Measurements from ENCODE around the gene TRPM2.
"Not testable (repeated sequence)": the region's sequence is repeated elsewhere in the genome, so short reads cannot be mapped to it uniquely, and the experiment has no call there.

The TRPM2 gene

DNA sequence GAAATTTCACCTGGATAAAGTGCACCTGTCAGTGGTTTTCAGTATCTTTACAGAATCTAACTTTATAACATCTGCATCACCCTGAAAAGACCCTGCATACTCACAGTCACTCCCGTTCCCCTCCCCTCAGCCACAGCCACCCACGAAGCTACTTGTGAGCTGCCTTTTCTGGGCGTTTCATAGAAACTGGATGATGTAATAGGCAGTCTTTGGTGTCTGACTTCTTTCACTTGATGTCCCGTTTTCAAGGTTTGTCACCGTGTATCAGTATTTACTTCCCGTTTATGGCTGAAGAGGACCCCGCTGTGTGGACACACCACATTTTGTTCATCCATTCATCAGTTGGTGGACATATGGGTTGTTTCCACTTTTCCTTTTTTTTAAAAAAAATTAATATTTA is 54.1 kb downstream of the TRPM2 start:
- Mint-ChIP-seq H3K27me3 (no peaks in the 10 kb centered on the region), H3K4me1 (ENCODE audit: low read depth) (peaks cover 11% of the 10 kb centered on the region), H3K4me3 (peak overlapping the region; percentile 12), H3K27ac (peak overlapping the region; percentile 86), H3K9me3 (ENCODE audit: low read depth) (no peaks in the 10 kb centered on the region), H3K36me3 (peaks cover 2% of the 10 kb centered on the region)

DNA sequence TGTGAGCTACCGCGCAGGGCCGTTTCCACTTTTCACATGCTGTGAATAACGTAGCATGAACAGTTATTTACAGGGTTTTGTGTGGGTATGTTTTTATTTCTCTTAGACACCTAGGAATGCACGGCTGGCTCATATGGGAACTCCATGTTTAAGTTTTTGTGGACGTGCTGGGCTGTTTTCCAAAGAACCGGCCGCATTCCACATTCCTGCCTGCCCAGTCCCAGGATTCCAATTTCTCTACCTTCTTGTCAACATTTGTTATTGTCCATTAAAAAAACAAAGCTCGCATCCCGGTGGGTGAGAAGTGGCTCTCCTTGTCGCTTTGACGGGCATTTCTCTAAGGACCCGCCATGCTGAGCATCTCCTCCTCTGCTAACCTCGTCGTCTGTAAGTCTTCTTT is 54.8 kb downstream of the TRPM2 start:
- Mint-ChIP-seq H3K36me3 (peaks cover 3% of the 10 kb centered on the region), H3K9me3 (ENCODE audit: low read depth) (no peaks in the 10 kb centered on the region), H3K27ac (no peak overlapping the region), H3K4me1 (ENCODE audit: low read depth) (peaks cover 11% of the 10 kb centered on the region), H3K27me3 (no peaks in the 10 kb centered on the region), H3K4me3 (no peak overlapping the region)

DNA sequence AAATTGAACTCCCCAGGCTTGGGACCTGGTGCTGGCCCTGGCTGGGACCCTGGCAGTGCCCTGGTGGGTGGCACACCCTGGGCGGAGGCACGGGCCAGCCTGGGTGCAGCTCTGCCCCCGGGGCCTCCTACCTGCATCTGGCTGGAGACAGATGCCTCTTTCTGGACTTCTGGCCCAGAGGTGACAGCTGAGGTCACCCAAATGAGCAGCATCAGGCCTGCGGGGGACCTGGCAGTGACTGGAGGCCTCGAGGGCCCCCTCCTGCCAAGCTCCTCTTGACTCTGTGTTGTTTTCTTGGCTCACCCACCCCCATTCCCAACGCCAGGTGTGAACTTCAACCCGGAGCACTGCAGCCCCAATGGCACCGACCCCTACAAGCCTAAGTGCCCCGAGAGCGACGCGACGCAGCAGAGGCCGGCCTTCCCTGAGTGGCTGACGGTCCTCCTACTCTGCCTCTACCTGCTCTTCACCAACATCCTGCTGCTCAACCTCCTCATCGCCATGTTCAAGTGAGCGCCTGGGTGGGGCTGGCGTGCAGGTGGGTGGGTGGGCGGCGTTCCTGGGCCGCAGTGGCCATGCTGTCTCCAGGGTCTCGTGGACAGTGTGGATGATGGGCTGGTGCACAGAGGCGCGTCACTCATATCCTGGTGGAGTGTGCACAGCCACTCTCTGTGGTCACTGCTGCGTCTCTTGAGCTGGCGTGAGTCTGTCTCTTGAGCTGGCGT is 60.3 kb downstream of the TRPM2 start:
- H3K9me3 Mint-ChIP-seq (ENCODE audit: low read depth): no peaks in the 10 kb centered on the region
- H3K4me3 Mint-ChIP-seq: no peak overlapping the region
- no peak overlapping the region for H3K27ac Mint-ChIP-seq
- peaks cover 2% of the 10 kb centered on the region for H3K4me1 Mint-ChIP-seq (ENCODE audit: low read depth)
- peaks cover 3% of the 10 kb centered on the region for H3K36me3 Mint-ChIP-seq
- H3K27me3 Mint-ChIP-seq: no peaks in the 10 kb centered on the region

DNA sequence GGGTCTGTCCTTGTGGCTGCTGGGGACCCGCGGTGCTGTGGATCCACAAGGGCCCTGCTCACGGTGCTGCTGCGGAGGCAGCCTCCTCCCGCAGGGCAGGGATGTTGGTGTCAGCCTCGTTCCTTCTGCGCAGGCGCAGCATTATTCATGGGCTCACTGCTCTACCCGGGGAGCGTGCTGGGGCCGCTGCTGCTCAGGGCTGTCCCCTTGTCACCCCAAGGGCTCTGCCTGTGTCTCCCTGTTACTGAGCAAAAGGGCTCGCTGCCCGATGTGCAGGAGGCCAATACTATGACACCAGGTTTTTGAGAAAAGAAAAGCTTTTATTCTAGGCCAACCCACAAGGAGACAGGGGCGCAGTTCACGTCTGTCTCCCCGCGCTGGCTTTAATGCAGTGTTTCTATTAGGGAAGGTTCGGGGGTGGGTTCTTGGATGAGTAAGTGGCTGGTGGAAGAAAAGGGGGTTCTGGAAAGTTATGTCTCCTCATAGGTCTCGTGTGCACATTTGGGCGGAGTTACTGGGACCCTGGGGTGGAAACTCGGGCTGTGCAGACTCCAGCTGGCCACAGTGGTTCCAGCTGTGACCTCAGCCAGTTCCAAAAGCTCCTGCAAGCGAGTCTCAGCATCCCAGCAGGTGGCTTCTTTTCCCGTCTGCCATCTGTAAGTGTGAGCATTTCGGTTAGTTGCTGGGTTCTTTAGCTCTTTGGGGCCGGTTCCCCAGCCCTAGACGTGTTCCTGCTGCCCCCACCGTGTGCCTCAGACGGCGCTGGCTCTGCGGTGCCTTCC is 61.1 kb downstream of the TRPM2 start:
- H3K9me3 Mint-ChIP-seq (ENCODE audit: low read depth): no peaks in the 10 kb centered on the region
- peaks cover 3% of the 10 kb centered on the region for H3K36me3 Mint-ChIP-seq
- H3K4me1 Mint-ChIP-seq (ENCODE audit: low read depth): no peaks in the 10 kb centered on the region
- no peaks in the 10 kb centered on the region for H3K27me3 Mint-ChIP-seq
- H3K27ac Mint-ChIP-seq: no peak overlapping the region
- H3K4me3 Mint-ChIP-seq: no peak overlapping the region

DNA sequence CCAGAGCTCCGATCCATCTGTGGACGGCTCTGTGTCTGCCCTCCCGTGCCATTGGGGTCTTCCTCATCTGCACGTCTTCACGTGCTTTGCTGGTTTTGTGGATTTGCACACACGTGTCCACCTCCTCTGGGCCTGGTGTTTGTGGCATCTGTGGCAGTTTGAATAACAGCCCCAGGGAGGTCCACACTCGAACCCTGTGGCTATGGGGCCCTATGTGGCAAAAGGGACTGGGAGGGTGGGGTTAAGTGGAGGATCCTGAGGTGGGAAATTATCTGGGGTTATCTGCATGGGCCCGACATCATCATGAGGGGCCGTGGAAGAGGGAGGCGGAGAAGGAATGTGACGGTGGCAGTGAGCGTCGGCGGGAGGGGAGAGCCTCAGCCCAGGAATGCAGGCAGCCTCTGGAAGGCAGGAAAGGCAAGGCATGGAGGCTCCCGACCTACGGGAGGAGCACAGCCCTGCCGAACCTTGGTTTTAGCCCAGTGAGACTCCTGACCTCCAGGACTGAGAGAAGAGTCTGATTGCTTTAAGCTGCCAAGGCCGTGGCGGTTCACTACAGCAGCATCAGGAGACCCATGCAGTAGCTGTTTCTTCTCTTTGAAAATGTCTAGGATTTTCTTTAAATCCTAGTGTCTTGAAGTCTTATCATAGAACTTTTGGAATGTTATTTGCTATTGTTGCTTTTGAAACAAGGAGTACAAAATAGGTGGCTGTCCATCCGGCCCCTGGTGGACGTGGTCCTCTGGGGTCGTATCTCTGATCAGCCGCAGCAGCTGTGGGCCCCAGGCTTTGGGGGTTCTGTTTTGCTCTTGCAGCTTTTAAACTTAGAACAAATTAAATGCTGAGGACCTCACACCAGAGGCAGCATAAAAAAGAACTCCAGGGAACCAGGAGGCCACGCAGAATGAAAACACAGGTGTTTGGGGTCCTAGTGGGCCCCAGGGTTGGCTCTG is 61.9 kb downstream of the TRPM2 start:
- Mint-ChIP-seq H3K4me3 (no peak overlapping the region), H3K27me3 (no peaks in the 10 kb centered on the region), H3K36me3 (peaks cover 3% of the 10 kb centered on the region), H3K4me1 (ENCODE audit: low read depth) (no peaks in the 10 kb centered on the region), H3K9me3 (ENCODE audit: low read depth) (no peaks in the 10 kb centered on the region), H3K27ac (no peak overlapping the region)

DNA sequence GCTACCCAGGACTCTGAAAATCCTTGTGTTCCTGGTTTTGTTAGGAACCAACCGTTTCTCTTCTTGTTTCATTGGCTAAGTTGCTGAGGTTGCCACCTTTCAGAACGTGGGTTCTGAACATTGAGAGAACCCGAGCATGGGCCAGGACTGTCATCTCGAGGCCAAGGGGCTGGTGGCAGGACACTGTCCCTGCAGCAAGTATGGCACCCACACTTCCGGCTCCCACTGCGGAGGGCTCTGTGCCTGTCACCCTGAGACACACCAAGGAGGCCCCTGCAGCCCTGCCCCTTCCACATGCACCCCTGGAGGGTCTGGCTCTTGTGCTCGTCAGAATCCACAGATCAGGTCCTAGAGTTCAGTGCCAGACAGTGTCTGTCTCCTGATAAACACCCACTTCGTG is 62.8 kb downstream of the TRPM2 start:
- H3K27me3 Mint-ChIP-seq: no peaks in the 10 kb centered on the region
- no peaks in the 10 kb centered on the region for H3K4me1 Mint-ChIP-seq (ENCODE audit: low read depth)
- H3K36me3 Mint-ChIP-seq: peaks cover 3% of the 10 kb centered on the region
- H3K9me3 Mint-ChIP-seq (ENCODE audit: low read depth): no peaks in the 10 kb centered on the region
- no peak overlapping the region for H3K4me3 Mint-ChIP-seq
- H3K27ac Mint-ChIP-seq: no peak overlapping the region

DNA sequence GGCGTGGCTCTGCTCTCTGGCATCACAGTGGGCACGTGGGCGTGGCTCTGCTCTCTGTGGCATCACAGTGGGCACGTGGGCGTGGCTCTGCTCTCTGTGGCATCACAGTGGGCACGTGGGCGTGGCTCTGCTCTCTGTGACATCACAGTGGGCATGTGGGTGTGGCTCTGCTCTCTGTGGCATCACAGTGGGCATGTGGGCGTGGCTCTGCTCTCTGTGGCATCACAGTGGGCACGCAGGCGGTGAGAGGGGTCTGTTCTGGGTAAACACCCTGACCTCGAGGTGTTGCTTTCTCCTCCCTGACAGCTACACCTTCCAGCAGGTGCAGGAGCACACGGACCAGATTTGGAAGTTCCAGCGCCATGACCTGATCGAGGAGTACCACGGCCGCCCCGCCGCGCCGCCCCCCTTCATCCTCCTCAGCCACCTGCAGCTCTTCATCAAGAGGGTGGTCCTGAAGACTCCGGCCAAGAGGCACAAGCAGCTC is 64.2 kb downstream of the TRPM2 start:
- H3K36me3 Mint-ChIP-seq; H3K27ac Mint-ChIP-seq; H3K4me1 Mint-ChIP-seq (ENCODE audit: low read depth); H3K9me3 Mint-ChIP-seq (ENCODE audit: low read depth); H3K27me3 Mint-ChIP-seq; H3K4me3 Mint-ChIP-seq: not testable (repeated sequence)

DNA sequence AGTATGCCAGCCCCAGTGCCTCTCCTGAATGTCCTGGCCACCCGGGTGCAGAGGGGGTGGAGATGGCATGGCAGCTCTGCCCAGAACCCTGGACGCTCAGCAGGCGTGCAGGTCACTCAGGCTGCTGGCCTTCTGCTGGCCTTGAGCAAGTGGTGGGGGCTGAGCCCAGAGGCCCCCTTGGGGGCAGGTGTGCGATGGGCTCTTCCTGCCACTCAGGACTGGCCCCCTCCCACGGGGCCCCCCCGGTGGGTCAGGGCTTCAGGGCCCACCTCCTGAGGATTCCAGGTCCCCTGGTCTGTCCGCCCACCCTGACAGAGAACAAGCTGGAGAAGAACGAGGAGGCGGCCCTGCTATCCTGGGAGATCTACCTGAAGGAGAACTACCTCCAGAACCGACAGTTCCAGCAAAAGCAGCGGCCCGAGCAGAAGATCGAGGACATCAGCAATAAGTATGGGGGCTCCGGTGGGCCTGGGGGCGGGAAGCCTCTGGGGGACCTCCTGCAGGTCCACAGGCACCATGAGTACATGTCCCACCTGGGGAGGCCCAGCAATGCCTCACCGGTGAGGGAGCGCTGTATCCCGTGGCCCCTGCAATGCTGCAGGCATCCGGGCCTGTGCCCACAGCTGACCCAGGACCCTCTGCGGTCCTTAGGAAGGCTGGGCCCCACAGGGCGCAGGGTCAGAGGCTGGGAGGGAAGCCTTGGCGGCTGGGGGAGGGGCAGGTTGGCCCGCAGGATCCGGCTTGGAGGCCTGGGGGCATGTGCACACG is 64.9 kb downstream of the TRPM2 start:
- Mint-ChIP-seq H3K4me3 (no peak overlapping the region), H3K27ac (no peak overlapping the region), H3K9me3 (ENCODE audit: low read depth) (no peaks in the 10 kb centered on the region), H3K27me3 (no peaks in the 10 kb centered on the region), H3K4me1 (ENCODE audit: low read depth) (no peaks in the 10 kb centered on the region), H3K36me3 (no peaks in the 10 kb centered on the region)

DNA sequence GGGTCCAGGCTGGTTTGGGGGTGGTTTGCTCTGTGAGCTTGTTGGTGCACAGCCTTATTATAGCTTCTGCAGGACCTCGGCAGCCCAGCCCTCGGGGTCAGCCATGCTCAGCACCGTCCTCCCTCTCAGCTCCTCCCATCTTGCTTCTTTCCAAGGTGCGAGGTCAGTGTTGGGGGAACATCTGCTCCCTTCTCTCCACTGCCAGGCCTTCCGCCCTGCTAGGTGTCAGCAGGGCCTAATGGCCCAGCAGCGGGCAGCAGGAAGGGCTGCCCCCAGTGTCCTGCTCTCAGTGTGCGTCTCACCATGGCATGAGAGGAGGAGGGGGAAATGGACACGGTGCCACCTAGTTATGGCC is 65.4 kb downstream of the TRPM2 start:
- Mint-ChIP-seq H3K4me1 (ENCODE audit: low read depth) (no peaks in the 10 kb centered on the region), H3K27ac (no peak overlapping the region), H3K36me3 (no peaks in the 10 kb centered on the region), H3K4me3 (no peak overlapping the region), H3K27me3 (no peaks in the 10 kb centered on the region), H3K9me3 (ENCODE audit: low read depth) (no peaks in the 10 kb centered on the region)

DNA sequence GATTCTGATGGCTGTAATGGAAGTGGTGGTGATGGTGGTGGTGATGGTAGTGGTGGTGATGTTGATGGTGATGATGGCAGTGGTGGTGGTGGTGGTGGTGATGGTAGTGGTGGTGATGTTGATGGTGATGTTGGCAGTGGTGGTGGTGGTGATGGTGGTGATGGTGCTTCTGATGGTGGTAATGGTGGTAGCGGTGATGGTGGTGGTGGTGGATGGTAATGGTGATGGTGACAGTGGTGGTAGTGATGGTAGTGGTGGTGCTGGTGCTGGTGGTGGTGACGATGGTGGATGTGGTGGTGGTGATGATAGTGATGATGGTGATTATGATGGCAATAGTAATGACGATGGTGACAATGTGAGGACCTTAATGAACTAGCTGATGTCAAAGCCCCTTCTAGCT is 66.3 kb downstream of the TRPM2 start:
- Mint-ChIP-seq H3K9me3 (ENCODE audit: low read depth) (no peaks in the 10 kb centered on the region), H3K27me3 (no peaks in the 10 kb centered on the region), H3K36me3 (no peaks in the 10 kb centered on the region), H3K27ac (no peak overlapping the region), H3K4me1 (ENCODE audit: low read depth) (no peaks in the 10 kb centered on the region), H3K4me3 (no peak overlapping the region)

DNA sequence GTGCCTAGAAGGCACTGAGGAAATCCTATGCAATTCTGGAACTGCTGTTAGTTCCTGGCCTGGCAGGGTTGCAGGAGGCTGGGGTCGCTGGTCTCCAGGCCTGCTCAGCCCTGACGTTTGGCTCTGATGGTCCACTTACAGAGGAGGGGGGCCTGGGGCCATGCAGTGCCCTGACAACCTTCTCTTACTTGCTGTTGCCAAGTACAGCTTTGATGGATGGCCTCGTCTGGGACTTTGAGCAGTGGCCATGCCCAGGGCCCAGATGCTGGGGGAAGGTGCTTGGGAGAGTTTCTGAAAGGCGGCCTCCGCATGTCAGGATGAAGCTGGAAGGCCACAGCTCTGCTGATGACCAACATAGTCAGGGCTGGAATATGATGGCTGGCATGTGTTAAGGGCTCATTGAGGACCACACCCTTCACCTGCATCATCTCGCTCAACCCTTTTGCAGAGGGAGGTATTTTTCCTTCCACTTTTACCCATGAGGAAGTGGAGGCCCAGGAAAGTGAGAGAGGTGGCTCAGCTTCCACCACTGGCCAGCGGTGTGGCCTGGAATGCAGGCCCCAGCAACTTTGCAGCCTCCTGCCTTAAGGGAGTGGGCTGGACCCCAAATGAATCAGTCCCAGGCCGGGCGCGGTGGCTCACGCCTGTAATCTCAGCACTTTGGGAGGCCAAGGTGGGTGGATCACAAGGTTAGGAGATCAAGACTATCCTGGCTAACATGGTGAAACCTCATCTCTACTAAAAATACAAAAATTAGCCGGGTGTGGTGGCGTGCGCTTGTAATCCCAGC is 67.2 kb downstream of the TRPM2 start:
- Mint-ChIP-seq H3K36me3 (no peaks in the 10 kb centered on the region), H3K9me3 (ENCODE audit: low read depth) (no peaks in the 10 kb centered on the region), H3K4me3 (no peak overlapping the region), H3K27ac (no peak overlapping the region), H3K4me1 (ENCODE audit: low read depth) (no peaks in the 10 kb centered on the region), H3K27me3 (no peaks in the 10 kb centered on the region)

DNA sequence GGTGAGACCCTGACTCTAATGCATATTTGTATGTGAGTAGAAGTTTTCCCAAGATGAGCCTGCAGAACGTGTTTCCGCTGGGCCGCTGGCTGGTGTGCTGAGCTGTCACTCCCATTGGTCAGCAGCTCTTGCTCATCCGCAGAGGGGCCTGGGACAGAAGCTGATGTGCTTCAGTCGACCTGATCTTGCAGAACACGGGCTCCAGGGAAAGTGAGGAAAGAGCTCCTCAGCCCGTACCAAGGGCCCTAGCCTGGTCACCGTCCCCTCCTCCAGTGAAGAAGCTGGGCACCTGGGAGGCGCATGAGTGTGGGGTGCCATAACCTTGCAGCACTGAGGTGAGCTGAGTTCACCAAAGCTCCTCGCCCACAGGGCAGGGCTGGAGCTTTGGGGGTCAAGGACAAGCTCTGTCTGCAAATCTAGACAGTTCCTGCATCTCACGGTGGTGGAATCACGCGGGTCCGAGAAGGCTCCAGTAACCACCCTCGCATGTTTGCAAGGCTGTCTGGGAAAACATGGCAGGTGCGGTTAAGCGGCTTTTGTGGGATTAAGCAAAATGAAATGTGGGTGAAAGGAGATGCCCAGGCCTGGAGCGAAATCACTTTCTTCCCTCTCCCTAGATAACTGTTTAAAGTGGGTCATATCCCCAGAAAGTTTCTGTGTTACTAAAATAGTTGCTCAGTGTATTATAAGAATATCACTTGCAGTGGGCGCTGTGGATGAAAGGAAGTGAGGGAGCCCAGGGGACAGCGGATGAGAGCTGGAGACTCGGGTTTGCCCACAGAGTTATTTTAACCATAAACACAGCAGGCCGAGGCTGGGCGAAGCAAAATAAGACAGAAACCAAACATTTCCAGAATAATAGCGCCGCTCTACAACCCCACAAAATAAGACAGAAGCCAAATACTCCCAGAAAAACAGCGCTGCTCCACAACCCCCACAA is 68.8 kb downstream of the TRPM2 start:
- Mint-ChIP-seq H3K4me1 (ENCODE audit: low read depth) (no peaks in the 10 kb centered on the region), H3K27me3 (no peaks in the 10 kb centered on the region), H3K9me3 (ENCODE audit: low read depth) (no peaks in the 10 kb centered on the region), H3K36me3 (no peaks in the 10 kb centered on the region), H3K27ac (no peak overlapping the region), H3K4me3 (no peak overlapping the region)

DNA sequence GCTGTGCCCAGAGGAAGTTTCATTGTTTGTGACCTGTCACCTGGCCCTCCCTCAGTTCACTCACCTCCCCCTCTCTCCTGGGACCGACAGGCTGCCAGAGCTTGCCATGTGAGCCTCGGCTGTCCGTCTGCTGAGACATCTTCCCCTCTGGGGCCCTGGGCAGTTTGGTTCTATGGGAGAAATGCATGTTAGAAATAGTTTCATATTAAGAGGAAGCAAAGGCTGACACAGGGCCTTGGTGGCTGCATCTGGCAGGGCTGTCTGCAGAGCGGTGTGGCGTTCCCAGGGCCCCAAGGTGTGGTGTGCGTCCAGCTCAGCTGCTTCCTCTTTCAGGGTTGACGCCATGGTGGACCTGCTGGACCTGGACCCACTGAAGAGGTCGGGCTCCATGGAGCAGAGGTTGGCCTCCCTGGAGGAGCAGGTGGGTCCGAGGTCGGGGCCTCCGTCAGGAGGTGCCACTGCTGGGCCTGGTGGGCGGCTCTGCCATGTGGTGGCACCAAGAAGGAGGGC is 69.9 kb downstream of the TRPM2 start:
- Mint-ChIP-seq H3K9me3 (ENCODE audit: low read depth) (no peaks in the 10 kb centered on the region), H3K4me3 (no peak overlapping the region), H3K4me1 (ENCODE audit: low read depth) (no peaks in the 10 kb centered on the region), H3K36me3 (no peaks in the 10 kb centered on the region), H3K27me3 (no peaks in the 10 kb centered on the region), H3K27ac (no peak overlapping the region)

All from activated naive CD8-positive, alpha-beta T cell (primary cell).